Breast epithelium (tissue), 4 donors: Measurements from ENCODE around the gene UBE2H. TPM values are rescaled to one million over a fixed set of nuclear protein-coding genes. Genes with fewer than 3 reads are reported as not detected.

ENCODE experiments used
- DNase-seq, 2 donors: peaks; one replicate each; pipeline ENCODE4 v3.0.0-alpha.2; 2019; ENCODE audit warnings: low spot score in 2 of 2
- H3K27ac ChIP-seq, 2 donors: fragments of 200-600 bp; sonication (generic) in 1 of 2; one replicate each; pipeline ENCODE4 v1.5.1; 2016 to 2019; ENCODE audit warnings: mild to moderate bottlenecking in 1 of 2
- H3K27me3 ChIP-seq, 2 donors: fragments of 200-600 bp; sonication (generic) in 1 of 2; one replicate each; pipeline versions ENCODE4 v1.5.1 to v1.6.0; 2017 to 2019; ENCODE audit warnings: control low read depth in 1 of 2, mild to moderate bottlenecking in 1 of 2
- H3K36me3 ChIP-seq: fragments of 200-600 bp; one replicate; pipeline ENCODE4 v1.5.1; 2019
- H3K4me1 ChIP-seq, 2 donors: fragments of 200-600 bp; sonication (generic); one replicate each; pipeline ENCODE4 v1.5.1; 2016 to 2019; ENCODE audit warnings: control low read depth in 1 of 2
- H3K4me3 ChIP-seq, 3 donors: fragments of 200-600 bp; sonication (generic); 1 replicate in 2 of 3; 2 replicates in 1 of 3; pipeline ENCODE4 v1.5.1; 2016 to 2019; ENCODE audit warnings: mild to moderate bottlenecking in 3 of 3, moderate library complexity in 2 of 3
- H3K9me3 ChIP-seq, 2 donors: fragments of 200-600 bp; sonication (generic) in 1 of 2; one replicate each; pipeline ENCODE4 v1.5.1; 2016 to 2019; ENCODE audit warnings: control low read depth in 1 of 2
- CTCF ChIP-seq, 3 donors: fragments of 450-650 bp; IDR thresholded peaks; one replicate each; pipeline ENCODE4 v1.5.1; 2016 to 2017; ENCODE audit warnings: antibody characterized with exemption in 3 of 3, mild to moderate bottlenecking in 3 of 3, moderate library complexity in 3 of 3
- POLR2A ChIP-seq: fragments of 450-650 bp; IDR thresholded peaks from one replicate; pipeline ENCODE4 v1.6.1; 2016; ENCODE audit warnings: antibody characterized with exemption, mild to moderate bottlenecking, moderate library complexity
- POLR2AphosphoS5 ChIP-seq, 3 donors: sonication (generic); formaldehyde crosslinking; IDR thresholded peaks; one replicate each; pipeline ENCODE4 v1.6.1; 2017; ENCODE audit warnings: antibody characterized with exemption in 3 of 3
- intact Hi-C: fragments of 100-400 bp; cut with DNase I; formaldehyde crosslinking; loops from one replicate; pipeline ENCODE4 v1.15.1; 2023; ENCODE audit warnings: low total_unique reads
- total RNA-seq, 3 donors: library from RNA; depleted of rRNA; stranded (reverse); fragments of >200 nt; gene quantifications; one replicate each; pipeline ENCODE4 v1.1.0, GENCODE V29; 2016

The UBE2H gene
- total RNA-seq, 3 donors from 2014 or later = 81.8 to 124 (median 114) TPM

GRCh38 chr7:129926618-129927017 is 26.1 kb downstream of the UBE2H start:
- TF ChIP-seq CTCF (IDR thresholded peaks at IDR 0.05) (no peak), POLR2AphosphoS5 (IDR thresholded peaks at IDR 0.05) (no peak), POLR2A (no peak)
- Histone ChIP-seq H3K4me1 (no peaks in the 10 kb centered on the region), H3K4me3 (no peak overlapping the region), H3K27me3 (no peaks in the 10 kb centered on the region), H3K27ac (no peak overlapping the region), H3K36me3 (no peaks in the 10 kb centered on the region), H3K9me3 (no peaks in the 10 kb centered on the region)
- intact Hi-C loops = no loop called here
- DNase-seq = no peak

GRCh38 chr7:129925416-129926002 is 27.3 kb downstream of the UBE2H start:
- Histone ChIP-seq H3K36me3 (no peaks in the 10 kb centered on the region), H3K9me3 (no peaks in the 10 kb centered on the region), H3K4me1 (no peaks in the 10 kb centered on the region), H3K4me3 (no peak overlapping the region), H3K27me3 (no peaks in the 10 kb centered on the region), H3K27ac (peak overlapping the region; percentile 19 to 65)
- TF ChIP-seq CTCF (IDR thresholded peaks at IDR 0.05) (no peak), POLR2AphosphoS5 (IDR thresholded peaks at IDR 0.05) (no peak), POLR2A (no peak)
- intact Hi-C loops = no loop called here
- no peak for DNase-seq

DNA sequence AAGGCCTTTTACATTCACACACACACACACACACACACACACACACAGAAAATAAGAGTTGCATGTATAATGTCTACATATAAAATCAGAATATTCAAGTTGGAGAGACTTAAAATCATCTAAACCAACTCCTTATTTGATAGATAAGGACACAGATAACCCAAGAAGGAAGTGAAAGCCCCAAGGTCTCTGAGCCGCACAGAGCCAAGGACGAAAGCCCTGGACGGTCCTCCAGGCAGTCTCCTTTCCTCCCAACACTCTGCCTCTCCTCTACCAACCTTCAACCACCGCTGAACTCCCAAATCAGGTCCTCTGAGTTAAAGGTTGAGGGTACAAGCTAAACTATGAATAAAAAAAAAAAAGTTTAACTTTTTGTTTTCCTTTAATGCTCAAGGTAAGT is 28.2 kb downstream of the UBE2H start:
- no peak overlapping the region for H3K27ac ChIP-seq
- H3K36me3 ChIP-seq = no peaks in the 10 kb centered on the region
- no peaks in the 10 kb centered on the region for H3K27me3 ChIP-seq
- H3K4me1 ChIP-seq = no peaks in the 10 kb centered on the region
- H3K4me3 ChIP-seq = no peak overlapping the region
- no peak for DNase-seq
- H3K9me3 ChIP-seq = no peaks in the 10 kb centered on the region
- TF ChIP-seq POLR2AphosphoS5 (IDR thresholded peaks at IDR 0.05) (no peak), POLR2A (no peak), CTCF (IDR thresholded peaks at IDR 0.05) (no peak)
- intact Hi-C loops = no loop called here

DNA sequence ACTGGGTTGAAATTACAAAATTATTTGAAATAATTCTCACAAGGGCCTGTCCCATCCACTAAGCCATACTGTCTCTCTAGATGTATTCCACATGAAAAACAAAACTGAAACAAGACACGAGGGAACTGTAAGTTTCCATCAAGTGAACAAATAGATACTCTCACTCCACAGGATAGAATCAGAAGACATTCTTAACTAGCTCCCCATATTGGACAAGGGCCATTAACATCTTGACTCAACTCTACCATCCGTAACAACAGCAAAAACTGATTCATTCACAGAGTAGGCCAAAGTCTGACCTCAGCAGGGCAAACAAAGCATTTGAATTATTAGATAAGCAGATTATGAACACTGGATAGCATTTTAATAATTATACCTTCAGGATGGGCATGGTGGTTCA is 29.1 kb downstream of the UBE2H start:
- no peak overlapping the region for H3K4me3 ChIP-seq
- TF ChIP-seq CTCF (IDR thresholded peaks at IDR 0.05) (no peak), POLR2A (no peak), POLR2AphosphoS5 (IDR thresholded peaks at IDR 0.05) (no peak)
- H3K9me3 ChIP-seq = no peaks in the 10 kb centered on the region
- H3K27me3 ChIP-seq = no peaks in the 10 kb centered on the region
- intact Hi-C loops = no loop called here
- DNase-seq = no peak
- no peaks in the 10 kb centered on the region for H3K4me1 ChIP-seq
- H3K36me3 ChIP-seq = no peaks in the 10 kb centered on the region
- peak overlapping the region in 1 of 2 donors; percentile 20 for H3K27ac ChIP-seq

GRCh38 chr7:129919492-129919891 is 33.3 kb downstream of the UBE2H start:
- Histone ChIP-seq H3K4me3 (no peak overlapping the region), H3K27ac (no peak overlapping the region), H3K9me3 (no peaks in the 10 kb centered on the region), H3K36me3 (no peaks in the 10 kb centered on the region), H3K4me1 (peaks cover 0 to 7% of the 10 kb centered on the region in 2 donors), H3K27me3 (no peaks in the 10 kb centered on the region)
- DNase-seq = no peak
- no peak for TF ChIP-seq POLR2A
- no peak for TF ChIP-seq CTCF (IDR thresholded peaks at IDR 0.05)
- TF ChIP-seq POLR2AphosphoS5 (IDR thresholded peaks at IDR 0.05) = no peak
- intact Hi-C loops = no loop called here
